ENCODE results near the gene LPCAT1.

LPCAT1 gene

DNA sequence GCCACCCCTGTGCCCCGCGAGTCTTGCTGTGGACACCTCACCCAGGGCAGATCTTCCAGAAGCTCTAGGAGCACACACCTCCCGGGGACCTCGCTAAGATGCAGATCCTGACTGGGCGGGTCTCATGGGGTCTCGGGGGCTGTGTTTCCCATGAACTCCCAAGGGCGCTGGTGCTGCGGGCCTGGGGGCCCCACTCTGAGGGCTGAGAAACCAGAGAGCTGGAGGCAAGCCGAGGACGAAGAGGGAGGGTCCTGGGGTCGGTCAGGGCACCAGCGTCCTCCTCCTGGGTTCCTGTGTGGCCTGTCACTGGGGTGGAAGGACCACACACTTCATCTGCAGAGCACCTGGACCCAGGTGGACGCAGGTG is 108.7 kb downstream of the LPCAT1 start:
- H3K36me3 ChIP-seq (ENCODE audit: insufficient read depth): no peaks in the 10 kb centered on the region
- no peaks in the 10 kb centered on the region for H4K20me1 ChIP-seq (ENCODE audit: insufficient read depth)
- H3K4me1 ChIP-seq (ENCODE audit: low read depth, poor library complexity, severe bottlenecking): no peaks in the 10 kb centered on the region
- no peak overlapping the region for H3K4me3 ChIP-seq (IDR thresholded peaks at IDR 0.05; ENCODE audit: insufficient read depth, low read depth, low read length)
- peaks cover 57% of the 10 kb centered on the region for H3K27me3 ChIP-seq (ENCODE audit: insufficient read depth, low read depth)
- no peak overlapping the region for H3K27ac ChIP-seq
- TF ChIP-seq, protein P1, sequence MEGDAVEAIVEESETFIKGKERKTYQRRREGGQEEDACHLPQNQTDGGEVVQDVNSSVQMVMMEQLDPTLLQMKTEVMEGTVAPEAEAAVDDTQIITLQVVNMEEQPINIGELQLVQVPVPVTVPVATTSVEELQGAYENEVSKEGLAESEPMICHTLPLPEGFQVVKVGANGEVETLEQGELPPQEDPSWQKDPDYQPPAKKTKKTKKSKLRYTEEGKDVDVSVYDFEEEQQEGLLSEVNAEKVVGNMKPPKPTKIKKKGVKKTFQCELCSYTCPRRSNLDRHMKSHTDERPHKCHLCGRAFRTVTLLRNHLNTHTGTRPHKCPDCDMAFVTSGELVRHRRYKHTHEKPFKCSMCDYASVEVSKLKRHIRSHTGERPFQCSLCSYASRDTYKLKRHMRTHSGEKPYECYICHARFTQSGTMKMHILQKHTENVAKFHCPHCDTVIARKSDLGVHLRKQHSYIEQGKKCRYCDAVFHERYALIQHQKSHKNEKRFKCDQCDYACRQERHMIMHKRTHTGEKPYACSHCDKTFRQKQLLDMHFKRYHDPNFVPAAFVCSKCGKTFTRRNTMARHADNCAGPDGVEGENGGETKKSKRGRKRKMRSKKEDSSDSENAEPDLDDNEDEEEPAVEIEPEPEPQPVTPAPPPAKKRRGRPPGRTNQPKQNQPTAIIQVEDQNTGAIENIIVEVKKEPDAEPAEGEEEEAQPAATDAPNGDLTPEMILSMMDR (conservative IDR thresholded peaks at IDR 0.05; ENCODE audit: low read depth, low read length): no peak
- H2AFZ ChIP-seq (ENCODE audit: low read depth): no peak overlapping the region
- H3K4me2 ChIP-seq: no peak overlapping the region
- H3K9ac ChIP-seq: no peak overlapping the region
- no peaks in the 10 kb centered on the region for H3K79me2 ChIP-seq (ENCODE audit: insufficient read depth, low read depth)

DNA sequence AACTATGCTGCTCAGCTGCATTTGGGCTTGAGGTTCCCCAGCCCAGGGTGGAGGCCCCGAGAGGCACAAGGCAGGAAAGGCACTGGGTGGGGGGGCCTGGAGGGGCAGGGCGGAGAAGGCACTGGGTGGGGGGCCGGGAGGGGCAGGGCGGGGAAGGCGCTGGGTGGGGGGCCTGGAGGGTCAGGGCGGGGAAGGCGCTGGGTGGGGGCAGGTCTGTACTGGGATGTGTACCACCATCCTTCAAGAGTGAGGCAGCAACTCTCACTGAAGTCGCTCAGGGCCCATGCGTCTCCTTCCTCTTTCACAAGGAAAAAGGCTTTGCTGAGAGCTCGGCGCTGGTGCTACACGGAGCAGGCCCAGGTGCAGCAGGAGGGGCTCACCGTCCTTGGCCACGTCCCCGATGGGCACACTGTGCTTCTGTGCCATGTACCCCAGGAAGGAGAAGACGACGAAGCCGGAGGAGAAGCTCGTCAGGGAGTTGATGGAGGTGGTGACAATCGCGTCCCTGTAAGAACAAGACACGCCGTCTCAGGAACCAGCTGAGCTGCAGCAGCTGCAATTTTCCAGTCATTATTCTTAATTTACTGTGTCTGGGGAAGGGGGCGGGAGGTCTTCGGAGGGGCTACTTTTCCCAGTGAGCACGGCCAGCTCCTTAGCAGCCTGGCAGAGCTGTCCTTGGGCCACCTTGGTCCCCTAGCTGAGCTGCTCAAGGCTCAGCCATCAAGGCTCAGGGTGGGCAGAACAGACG is 109.3 kb downstream of the LPCAT1 start:
- Histone ChIP-seq H4K20me1 (ENCODE audit: insufficient read depth) (no peaks in the 10 kb centered on the region), H3K36me3 (ENCODE audit: insufficient read depth) (no peaks in the 10 kb centered on the region), H3K4me3 (IDR thresholded peaks at IDR 0.05; ENCODE audit: insufficient read depth, low read depth, low read length) (no peak overlapping the region), H3K27ac (no peak overlapping the region), H3K27me3 (ENCODE audit: insufficient read depth, low read depth) (peaks cover 55% of the 10 kb centered on the region), H3K79me2 (ENCODE audit: insufficient read depth, low read depth) (no peaks in the 10 kb centered on the region), H3K9ac (no peak overlapping the region), H2AFZ (ENCODE audit: low read depth) (no peak overlapping the region), H3K4me2 (no peak overlapping the region), H3K4me1 (ENCODE audit: low read depth, poor library complexity, severe bottlenecking) (no peaks in the 10 kb centered on the region)
- TF ChIP-seq, protein P1 (conservative IDR thresholded peaks at IDR 0.05; ENCODE audit: low read depth, low read length): no peak

DNA sequence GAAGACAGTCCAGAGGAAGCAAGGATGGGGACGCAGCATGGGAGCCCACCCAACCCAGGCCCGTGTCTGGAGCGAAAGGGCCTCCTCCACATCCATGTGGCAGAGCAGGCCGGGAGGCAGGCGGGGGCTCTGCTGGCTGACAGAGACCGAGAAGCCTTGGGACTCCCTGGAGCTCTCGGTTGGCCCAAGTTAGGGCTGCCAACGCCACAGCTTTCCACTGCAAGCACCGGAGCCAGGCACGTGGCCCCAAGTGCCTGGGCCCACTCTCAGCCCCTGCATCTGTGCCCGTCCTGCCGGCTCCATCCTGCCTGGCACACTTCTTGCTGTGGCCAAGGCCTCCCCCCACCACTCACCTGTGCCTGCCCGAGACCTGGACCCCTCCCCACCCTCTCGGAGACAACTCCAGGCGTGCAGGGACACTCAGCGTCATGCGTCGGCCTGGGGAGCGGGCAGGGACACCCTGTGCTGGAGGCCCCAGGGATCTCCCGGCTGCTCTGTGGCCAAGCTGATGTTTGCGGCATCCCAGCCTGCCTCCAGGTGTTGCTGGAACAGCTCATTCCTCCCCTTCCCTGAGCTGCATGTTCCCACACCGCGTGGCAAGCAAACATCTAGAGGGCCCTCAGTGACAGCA is 110.0 kb downstream of the LPCAT1 start:
- Histone ChIP-seq H3K9ac (no peak overlapping the region), H3K27ac (no peak overlapping the region), H3K36me3 (ENCODE audit: insufficient read depth) (no peaks in the 10 kb centered on the region), H3K4me3 (IDR thresholded peaks at IDR 0.05; ENCODE audit: insufficient read depth, low read depth, low read length) (no peak overlapping the region), H3K4me1 (ENCODE audit: low read depth, poor library complexity, severe bottlenecking) (no peaks in the 10 kb centered on the region), H3K4me2 (no peak overlapping the region), H3K27me3 (ENCODE audit: insufficient read depth, low read depth) (peaks cover 60% of the 10 kb centered on the region), H4K20me1 (ENCODE audit: insufficient read depth) (no peaks in the 10 kb centered on the region), H2AFZ (ENCODE audit: low read depth) (no peak overlapping the region), H3K79me2 (ENCODE audit: insufficient read depth, low read depth) (no peaks in the 10 kb centered on the region)
- TF ChIP-seq, protein P1 (conservative IDR thresholded peaks at IDR 0.05; ENCODE audit: low read depth, low read length): no peak

DNA sequence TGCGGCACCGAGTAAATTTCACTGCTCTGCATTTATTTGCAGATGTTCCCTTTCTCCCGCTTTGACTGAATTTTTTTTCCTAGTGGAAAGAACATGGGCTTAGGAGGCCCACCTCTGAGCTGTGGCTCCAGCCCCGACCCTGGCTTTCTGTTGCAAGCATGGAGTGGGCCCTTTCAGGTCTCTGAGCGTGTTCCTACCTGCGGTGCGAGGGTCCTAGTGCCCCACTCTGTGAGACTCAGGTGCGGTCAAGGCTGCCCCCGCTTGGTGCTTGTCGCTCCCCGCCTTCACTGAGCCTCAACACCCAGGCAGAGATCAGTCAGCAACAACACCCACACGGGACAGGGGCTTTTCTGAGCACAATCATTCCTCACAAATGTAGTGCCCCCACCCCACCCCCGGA is 110.5 kb downstream of the LPCAT1 start:
- no peaks in the 10 kb centered on the region for H4K20me1 ChIP-seq (ENCODE audit: insufficient read depth)
- no peak overlapping the region for H3K4me2 ChIP-seq
- no peaks in the 10 kb centered on the region for H3K36me3 ChIP-seq (ENCODE audit: insufficient read depth)
- H3K79me2 ChIP-seq (ENCODE audit: insufficient read depth, low read depth): no peaks in the 10 kb centered on the region
- H3K27me3 ChIP-seq (ENCODE audit: insufficient read depth, low read depth): peaks cover 63% of the 10 kb centered on the region
- H2AFZ ChIP-seq (ENCODE audit: low read depth): no peak overlapping the region
- H3K4me1 ChIP-seq (ENCODE audit: low read depth, poor library complexity, severe bottlenecking): no peaks in the 10 kb centered on the region
- no peak overlapping the region for H3K27ac ChIP-seq
- no peak overlapping the region for H3K9ac ChIP-seq
- H3K4me3 ChIP-seq (IDR thresholded peaks at IDR 0.05; ENCODE audit: insufficient read depth, low read depth, low read length): no peak overlapping the region
- TF ChIP-seq, protein P1 (conservative IDR thresholded peaks at IDR 0.05; ENCODE audit: low read depth, low read length): no peak

Data from KMS-11 (cell line).